OCI-LY7 (cell line): ENCODE measurements around the gene DPM2.

Experiments
- EZH2phosphoT487 ChIP-seq: fragments of 200-600 bp; sonication (generic); IDR thresholded peaks from 2 replicates; pipeline ENCODE4 v1.6.1; 2018; ENCODE audit warnings: low read depth, borderline replicate concordance, mild to moderate bottlenecking, mixed run types, antibody characterized with exemption, low read length, moderate library complexity, mixed read lengths
- TF ChIP-seq, protein P1 (sequence below): fragments of 200-600 bp; sonication (generic); conservative IDR thresholded peaks from 2 replicates; pipeline ENCODE4 v1.5.1; 2014; ENCODE audit warnings: mild to moderate bottlenecking, antibody characterized with exemption, low read length, moderate library complexity, mixed read lengths

GRCh38 chr9:127886401-127886972 is 51.2 kb downstream of the DPM2 start:
- TF ChIP-seq, protein P1, sequence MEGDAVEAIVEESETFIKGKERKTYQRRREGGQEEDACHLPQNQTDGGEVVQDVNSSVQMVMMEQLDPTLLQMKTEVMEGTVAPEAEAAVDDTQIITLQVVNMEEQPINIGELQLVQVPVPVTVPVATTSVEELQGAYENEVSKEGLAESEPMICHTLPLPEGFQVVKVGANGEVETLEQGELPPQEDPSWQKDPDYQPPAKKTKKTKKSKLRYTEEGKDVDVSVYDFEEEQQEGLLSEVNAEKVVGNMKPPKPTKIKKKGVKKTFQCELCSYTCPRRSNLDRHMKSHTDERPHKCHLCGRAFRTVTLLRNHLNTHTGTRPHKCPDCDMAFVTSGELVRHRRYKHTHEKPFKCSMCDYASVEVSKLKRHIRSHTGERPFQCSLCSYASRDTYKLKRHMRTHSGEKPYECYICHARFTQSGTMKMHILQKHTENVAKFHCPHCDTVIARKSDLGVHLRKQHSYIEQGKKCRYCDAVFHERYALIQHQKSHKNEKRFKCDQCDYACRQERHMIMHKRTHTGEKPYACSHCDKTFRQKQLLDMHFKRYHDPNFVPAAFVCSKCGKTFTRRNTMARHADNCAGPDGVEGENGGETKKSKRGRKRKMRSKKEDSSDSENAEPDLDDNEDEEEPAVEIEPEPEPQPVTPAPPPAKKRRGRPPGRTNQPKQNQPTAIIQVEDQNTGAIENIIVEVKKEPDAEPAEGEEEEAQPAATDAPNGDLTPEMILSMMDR: no peak
- no peak for TF ChIP-seq EZH2phosphoT487
